Inferior parietal cortex (tissue), 1 donor: ENCODE results near the gene FIG4.
"Not testable (repeated sequence)": the region's sequence is repeated elsewhere in the genome, so short reads cannot be mapped to it uniquely, and the experiment has no call there.

Experiments
- DNase-seq: peaks from one replicate; pipeline ENCODE4 v3.0.0-alpha.2; 2016; ENCODE audit errors: extremely low spot score

Gene FIG4

DNA sequence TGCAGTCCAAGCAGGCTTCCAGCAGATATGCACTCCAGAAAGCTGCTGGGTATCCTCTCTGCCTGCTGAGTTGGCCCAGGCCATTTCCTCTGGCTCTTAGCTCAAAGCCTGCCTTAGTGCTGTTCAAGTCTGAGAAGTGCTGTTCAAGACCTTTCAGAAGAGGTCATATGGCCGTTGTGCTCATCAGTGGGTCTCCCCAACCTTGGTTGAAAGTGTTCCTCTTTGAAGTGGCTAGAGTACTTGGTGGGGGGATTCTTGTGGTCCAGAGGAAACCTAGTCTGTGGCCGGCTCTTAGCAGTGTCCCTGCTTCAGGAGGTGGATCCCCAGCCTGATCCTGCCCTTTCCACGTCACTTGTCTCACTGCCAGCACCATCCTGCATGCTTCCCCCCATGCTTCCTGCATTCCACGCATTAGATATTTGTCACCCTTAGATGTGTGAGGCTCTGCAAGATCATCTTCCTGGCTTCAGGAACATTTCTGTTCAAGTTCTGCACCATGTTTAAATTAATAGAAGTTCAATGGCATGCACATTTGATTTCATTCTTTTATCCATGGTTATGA is 105.0 kb downstream of the FIG4 start:
- no peak for DNase-seq

DNA sequence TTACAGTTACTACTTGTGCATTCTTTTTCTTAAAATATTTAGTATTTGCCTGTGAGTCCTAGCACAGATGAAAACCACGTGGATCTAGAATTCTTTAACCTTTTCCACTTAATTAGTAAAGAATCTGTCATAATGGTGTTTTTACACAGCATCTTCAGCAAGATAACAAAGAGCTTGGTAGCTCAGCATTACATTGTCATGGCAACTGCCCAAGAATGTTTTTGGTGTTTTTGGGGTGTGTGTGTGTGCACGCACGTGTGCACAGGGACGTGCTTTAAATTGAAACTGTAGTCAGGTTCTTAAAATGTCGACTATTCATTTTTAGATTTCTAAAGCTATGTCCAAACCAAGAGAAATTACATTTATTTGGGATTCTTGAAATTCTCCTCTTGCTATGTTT is 108.0 kb downstream of the FIG4 start:
- no peak for DNase-seq

DNA sequence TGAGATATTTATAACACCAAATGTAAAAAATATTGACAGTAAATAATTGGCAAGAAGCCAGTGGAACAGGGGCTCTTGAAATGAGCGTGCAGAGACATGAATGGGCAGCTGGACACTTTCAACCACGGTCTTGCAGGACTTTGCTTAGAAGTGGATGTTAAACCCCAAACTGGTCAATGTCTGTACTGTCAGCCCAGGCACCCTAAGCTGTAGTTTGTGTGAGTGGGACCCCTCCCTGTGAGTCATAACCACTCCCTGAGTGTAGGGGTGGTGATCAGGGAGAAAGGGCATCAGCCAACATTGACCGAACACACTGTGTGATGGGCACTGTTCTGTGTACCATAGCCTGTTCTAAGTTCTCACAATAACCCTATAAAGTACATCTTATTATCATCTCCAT is 108.6 kb downstream of the FIG4 start:
- no peak for DNase-seq

DNA sequence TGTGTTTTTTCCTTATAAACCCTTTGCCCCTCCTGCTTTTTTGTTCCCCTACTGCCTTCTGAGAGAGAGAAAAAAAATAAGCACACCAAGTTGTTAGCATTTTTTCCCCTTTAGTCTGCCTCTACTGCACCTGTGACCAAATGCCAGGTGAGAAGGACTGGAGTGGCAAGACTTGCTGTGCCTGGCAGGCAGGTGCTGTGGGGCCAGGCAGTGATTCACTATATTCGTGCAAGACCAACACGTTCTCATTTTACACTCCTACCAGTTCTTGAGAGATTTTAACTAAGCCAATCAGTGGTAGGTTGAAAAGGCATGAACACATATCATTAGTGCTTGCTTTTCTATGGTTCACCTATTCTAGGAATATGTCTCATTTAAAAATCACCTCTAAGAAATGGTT is 109.7 kb downstream of the FIG4 start:
- no peak for DNase-seq

DNA sequence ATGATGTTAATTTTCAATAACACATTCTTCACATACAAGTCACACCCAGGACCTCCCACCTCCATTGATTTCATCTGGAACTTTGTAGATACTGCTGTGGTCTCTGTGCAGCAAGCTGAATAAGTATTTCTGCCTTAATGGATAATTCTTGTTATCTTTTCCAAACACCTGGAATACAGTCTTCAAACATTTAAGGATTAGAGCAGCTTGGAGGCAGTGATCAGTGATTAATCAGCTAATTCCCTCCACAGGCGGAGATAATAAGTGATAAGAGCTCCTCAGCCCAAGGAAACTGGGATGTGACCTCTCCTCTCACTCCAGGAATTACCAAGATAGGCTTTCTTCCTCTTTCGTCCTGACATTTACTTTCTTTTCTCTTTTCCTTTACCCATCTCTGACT is 110.7 kb downstream of the FIG4 start:
- DNase-seq, result no peak

DNA sequence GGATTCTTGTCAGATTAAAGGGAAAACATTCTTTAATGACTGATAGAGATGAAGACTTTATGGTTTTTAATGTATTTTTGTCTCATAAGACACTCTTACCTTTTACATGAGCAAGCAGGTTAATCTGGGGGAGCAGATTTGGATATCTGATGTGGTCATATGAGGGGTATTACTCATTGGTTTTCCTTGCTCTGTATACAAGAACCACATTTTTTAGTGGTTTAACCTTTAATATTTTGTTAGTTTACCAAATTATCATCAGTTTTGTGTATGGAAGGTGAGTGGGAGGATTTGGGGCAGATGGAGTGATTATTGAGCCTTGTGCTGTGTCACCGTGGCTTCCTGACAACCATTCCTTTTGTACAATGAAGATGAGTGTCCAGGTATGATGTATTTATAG is 112.9 kb downstream of the FIG4 start:
- DNase-seq, result no peak

DNA sequence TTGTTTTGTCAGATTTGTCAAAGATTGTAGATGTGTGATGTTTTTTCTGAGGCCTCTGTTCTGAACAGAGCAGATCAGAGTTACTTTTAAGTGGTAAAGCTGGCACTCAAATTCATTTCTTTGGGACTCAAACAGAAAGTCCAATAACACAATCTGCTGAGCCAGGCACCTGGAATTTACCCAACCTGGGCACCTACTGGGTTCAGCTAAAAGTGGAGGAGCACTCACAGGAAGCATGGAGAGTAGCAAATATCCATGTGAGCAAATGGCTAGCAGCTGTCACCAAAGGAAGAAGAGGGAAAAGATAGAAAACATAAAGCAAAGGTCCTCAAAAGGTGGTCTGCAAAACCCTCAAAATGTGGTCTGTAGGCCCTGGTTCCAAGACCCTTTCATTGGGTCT is 116.8 kb downstream of the FIG4 start:
- DNase-seq, result no peak

DNA sequence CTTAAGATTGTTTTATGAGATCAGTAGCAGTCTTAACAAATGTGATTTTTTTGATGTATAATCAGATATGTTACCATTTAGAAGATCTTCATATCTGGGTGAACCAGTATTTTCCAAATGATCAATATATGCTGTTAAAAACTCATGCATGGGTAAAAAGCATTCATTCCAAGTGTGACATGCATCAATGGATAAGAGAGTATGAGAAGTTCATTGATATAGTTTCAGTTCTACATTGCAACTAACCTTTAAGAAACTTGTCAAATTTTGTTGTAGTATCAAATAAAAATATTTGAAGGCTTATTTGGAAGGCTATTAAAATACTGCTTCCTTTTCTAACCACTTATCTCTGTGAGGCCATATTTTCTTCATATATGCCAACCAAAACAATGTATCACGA is 117.7 kb downstream of the FIG4 start:
- no peak for DNase-seq

DNA sequence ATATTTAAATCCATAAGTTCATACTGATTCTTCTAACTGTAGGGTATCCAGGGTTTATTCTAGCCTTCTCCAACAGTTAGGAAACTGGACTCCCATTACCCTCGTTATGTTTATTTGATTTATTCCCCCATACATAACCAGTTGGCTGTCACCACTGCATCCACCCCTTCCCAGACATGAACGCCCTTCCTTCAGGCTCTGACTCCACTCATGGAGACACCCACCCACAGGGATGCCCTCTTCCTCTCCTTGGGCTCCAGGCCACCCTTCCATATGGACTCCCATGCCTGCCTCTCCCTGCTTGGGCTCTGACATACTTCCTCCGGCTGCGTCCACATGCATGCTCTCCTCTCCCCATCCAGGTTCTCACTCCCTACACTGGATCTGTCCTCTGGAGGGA is 124.0 kb downstream of the FIG4 start:
- DNase-seq, result no peak

DNA sequence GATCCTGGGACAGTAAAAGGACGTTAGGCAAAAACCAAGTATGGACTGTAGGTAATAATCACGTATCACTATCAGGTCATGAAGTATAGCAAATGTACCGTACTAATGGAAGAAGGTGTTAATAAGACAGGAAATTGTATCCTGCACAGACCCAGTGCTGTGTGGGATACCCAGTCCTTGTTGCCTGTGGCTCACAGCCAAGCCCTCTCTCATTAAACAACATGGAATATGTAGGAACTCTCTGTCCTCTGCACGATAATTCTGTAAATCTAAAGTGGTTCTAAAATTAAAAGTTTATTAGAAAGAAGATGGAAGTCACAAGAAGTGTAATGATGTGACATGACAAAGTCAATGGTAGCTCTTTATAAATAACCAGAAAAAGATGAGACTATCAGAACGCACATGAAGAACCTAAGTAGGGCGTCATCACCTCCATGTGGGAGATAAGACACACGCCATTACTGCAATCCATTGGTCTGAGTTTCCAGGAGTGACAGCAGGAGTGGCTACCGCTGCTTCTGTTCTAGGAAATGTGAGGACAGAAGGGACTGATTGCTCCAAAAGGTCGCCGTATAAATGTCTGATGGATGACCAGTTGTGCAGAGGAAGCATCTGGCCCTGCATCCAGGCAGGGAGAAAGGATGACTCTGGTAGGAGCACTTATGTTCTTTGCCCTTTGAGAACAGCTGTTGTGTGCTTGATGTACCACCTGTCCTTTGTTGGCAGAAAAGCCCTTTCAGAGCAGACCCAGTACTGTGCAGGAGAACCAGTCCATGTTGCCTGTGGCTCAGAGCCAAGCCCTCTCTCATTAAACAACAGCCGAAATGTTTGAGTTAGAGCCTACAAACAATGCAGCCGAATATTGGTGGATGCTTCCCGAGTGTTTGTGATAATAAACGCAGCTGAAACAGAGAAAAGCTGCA is 125.6 kb downstream of the FIG4 start:
- no peak for DNase-seq

DNA sequence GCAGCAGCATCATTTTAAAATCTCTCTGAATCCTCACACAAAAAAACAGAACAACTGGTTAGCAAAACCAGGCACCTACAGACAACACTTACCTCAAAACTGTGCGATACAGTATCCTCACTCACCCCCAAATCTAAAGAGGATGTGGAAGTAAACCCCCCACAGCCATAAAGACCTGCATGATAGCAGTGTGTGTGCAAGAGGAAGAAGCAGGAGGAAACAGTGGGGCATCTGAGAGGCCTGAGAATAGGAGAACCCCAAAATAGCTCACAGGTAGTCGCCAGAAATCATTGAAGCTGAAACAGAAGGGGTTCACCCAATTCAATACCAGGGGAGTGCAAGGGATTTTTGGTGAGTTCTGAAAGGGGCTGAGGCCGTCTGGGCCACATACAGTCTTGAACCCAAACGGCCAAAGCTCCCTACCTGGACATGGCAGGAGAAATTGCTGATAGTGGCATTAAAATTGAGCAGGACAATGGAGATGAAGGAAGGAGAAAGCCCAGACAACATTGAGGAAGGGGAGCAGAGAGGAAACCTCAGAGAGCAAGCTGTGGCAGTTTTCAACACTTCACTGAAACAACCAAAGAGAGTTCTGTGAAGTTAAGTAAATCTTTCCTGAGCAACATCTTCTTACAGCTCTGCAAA is 129.7 kb downstream of the FIG4 start:
- DNase-seq, result no peak

DNA sequence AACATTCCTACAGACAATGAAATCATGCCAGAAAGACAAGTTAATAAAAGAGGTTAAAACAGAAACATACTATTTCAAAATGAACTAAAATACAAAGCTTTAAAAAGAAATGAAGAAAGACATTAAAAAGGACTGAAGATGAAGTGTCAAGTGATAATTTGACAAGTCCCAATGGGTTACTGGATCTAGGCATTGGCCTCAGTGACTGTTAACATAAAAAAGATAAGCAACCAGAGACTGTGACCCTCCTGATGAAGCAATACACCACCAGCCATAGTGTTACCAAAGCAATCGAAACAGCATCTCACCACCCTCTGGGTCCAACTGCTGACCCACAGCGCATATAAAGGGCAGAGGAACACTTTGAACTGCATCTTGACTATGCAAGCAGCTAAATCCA is 130.3 kb downstream of the FIG4 start:
- DNase-seq, result no peak

DNA sequence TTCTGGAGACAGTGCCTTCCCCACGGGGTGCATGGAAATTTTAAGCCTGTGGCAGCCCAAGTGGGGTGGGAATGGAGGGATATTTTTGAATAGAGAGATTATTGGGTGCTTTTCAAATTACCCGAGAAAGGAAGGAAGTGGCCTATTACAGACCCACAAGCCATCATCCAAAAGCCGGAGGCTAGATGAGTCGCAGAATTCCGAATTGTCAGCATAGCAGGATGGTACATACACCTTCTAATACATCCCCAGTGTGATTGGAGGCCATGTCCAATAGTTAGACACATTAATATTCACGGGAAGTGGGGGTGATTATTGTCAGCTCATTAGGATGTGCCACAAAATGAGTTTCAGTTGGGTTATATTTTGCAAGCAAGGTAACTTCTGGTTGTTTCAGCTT is 133.0 kb downstream of the FIG4 start:
- no peak for DNase-seq

DNA sequence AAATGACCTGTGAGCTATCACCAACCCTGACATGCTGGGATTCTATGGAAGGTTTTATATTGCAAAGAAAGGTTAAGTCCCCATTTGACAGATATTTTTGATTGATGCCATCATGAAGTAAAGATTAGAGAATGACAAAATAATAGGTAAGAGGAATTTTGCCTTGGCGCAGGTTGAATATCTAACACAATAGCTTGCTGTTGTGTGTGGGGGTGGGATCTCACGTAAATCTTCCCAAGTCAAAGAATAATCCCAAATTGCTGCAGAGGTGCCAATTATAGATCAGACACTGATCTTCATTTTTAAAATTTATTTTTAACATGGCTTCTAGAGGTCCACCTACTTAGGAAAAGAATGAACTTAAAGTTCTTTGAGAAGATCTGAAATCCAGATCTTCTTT is 135.5 kb downstream of the FIG4 start:
- no peak for DNase-seq

DNA sequence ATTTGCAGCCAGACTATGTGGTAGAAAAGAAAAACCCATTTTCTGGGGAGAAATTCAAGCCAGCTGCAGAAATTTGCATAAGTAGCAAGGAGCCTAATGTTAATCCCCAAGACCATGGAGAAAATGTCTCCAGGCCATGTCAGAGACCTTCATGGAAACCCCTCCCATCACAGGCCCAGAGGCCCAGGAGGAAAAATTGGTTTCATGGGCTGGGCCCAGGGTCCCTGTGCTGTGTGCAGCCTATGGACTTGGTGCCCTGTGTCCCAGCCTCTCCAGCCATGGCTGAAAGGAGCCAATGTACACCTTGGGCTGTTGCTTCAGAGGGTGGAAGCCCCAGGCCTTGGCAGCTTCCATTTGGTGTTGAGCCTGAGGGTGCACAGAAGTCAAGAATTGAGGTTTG is 140.3 kb downstream of the FIG4 start:
- DNase-seq, result not testable (repeated sequence)

DNA sequence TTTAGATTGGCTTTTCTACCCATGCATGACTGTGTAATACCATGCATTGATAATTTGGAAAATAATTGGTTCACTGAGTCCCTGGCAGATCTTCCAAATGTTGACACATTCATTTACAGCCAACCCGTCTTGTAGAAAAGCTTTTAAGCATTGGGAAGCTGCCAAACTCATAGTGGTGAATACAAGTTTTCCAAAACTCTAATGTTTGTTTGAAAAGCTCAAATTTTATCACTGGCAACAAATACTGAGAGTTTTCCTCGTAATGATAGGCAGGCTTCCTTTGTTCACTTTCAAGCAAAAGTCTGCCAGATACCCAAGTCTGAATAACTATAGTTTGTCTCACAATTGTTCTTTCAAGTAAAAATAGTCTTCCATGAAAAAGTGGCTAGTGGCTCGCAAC is 143.0 kb downstream of the FIG4 start:
- peak; percentile 14 for DNase-seq

DNA sequence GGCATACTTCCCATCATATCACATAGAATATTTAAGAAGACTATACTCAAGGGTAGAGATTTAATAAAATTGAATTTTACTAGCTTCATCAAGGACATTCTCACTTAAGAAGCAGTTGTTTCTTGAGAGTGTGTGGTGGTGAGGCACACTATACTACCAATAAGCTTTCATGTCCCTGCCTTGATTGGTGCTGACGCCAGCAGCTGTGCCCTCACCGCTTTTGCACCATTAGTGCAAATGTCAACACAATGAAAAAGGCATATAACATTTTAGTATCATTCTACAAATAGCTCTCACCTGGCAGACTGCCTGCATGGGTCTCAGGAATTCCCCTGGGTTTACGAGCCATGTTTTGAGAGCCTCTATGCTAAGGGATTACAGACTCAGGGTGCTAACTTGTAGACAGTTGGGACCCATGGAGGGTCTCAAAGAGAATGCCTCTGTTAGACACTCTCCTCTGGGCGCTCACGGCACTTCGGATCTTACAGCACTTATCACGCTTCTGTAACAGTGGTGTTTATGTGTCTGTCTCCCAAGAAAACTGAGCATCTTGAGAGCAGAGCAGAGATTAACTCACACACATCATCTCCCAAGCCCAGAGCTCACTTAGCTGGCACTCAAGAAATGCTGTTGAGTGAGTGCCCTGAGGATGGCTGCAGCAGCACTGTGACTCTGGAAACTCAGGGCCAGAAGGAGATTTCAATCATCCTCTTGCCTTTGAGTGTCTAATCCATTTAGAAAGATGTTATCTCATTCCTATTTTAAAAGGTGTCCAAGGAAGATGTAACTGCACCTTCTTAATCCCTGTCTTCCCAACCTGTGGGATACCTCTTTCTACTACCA is 143.7 kb downstream of the FIG4 start:
- no peak for DNase-seq

DNA sequence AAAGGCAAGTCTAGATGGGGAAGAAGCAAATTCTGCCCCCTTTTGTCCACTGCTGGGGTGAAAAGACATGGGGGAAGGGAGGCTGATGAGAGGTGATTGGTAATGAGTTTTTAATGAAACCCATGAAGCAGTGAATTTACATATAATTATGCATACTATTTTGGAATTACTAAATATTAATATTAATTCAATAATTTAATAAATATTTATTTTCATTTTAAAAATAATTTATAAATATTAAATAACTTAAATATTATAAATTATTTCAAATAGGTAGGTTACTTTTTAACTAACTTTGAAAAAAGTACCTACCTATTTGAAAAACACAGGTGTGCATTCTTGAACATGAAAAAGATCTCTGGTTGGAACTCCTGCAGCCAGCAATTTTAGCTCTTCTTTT is 148.9 kb downstream of the FIG4 start:
- DNase-seq, result no peak

DNA sequence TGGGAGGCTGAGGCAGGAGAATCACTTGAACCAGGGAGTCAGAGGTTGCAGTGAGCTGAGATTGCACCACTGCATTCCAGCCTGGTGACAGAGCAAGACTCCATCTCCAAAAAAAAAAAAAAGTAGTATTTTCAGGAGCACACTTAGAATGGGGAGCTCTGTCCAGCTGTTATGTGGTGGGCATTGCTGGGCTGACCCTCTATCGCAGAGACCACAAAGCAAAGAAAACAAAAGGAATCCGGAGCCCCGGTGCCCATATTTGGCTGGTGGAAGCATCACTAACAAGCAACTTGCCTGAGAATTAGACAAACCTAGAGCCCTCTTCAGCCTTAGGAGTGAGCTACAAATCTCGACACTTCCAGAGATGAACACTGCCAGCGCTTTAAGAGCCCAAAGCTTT is 149.7 kb downstream of the FIG4 start:
- no peak for DNase-seq

DNA sequence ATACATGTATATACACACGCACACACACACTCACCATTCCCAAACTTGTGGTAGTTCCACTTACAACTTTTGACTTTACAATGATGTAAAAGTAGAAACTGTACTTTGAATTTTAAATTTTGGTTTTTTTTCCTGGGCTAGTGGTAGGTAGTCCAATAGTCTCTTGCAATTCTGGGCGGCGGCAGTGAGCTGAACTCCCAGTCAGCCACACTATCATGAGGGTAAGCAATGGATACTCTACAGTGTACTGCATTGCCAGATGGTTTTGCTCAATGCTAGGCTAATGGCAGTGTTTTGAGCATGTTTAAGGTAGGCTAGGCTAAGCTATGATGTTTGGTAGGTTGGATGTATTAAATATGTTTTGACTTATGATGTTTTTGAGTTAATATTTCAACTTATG is 150.8 kb downstream of the FIG4 start:
- no peak for DNase-seq

DNA sequence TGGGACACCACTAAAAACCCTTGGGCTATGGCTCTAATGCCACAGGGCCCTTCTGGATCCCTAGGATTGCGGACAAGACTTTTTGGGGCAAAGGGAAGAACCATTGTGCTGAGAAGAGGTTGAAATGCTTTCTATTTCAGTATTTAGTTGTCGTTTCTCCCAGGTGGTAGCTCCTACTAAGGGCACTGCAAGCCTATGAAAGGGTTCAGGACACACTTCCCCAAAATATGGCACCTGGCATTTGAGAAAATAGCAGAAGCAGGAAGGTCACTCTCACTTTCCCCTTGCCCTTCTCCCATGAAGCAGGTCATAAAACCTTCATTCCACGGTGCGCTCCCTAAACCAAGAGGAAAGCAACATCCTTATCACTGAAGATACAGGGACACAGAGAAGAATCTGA is 161.6 kb downstream of the FIG4 start:
- DNase-seq, result no peak

DNA sequence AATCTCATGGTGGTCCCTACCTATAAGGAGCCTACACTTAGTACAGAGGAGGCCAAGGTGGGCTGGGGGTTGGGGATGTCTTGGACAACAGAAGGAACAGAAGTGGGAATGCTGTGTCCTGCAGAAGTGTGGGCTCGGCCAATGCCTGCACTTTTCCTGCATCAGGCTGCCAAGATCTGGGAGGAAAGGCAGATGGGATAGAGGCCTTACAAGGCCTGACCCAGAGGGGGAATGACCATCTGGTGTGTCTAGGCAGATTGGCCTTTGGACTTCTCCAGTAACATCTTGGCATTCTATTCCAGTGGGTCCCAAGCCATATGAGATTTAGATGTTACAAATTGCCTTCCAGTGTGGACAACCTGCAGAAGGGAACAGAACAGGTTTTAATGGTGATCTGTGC is 162.3 kb downstream of the FIG4 start:
- no peak for DNase-seq
